Bladder microvascular endothelial cell (primary cell): ENCODE measurements around the gene KPNA5. TPM values are rescaled to one million over a fixed set of nuclear protein-coding genes. Genes with fewer than 3 reads are reported as not detected.

Experiments
- total RNA-seq: library from RNA; depleted of rRNA; stranded (reverse); fragments of >200 nt; gene quantifications from 2 replicates; pipeline ENCODE4 v1.2.3, GENCODE V29; 2014

Gene KPNA5
- total RNA-seq: 4.5 and 12.3 TPM in 2 replicates

GRCh38 chr6:116680880-116681672 is at the start of gene KPNA5:
Gene KPNA5 (plus strand): TSS chr6:116681211. CDS start chr6:116681335, 124 bp downstream.

GRCh38 chr6:116764961-116765841 is 84.2 kb downstream of the KPNA5 start, which contains the start of gene FAM162B:
Gene FAM162B (minus strand): TSS chr6:116765719. CDS start chr6:116765576, 143 bp downstream.

Other genes starting within 250 kb of the KPNA5 start
- gene CALHM6, start 219.8 kb upstream of the KPNA5 start, total RNA-seq: 0.50 and 1.3 TPM in 2 replicates
- 5.3 and 12.6 TPM in 2 replicates for gene CALHM5, start 169.6 kb upstream of the KPNA5 start, total RNA-seq
- gene TRAPPC3L, start 135.5 kb upstream of the KPNA5 start, total RNA-seq: under 0.01 and 0.19 TPM in 2 replicates
- gene CALHM4, start 127.5 kb upstream of the KPNA5 start, total RNA-seq: 0.25 and 0.97 TPM in 2 replicates
- gene RWDD1, start 109.7 kb upstream of the KPNA5 start, total RNA-seq: 13.0 and 16.1 TPM in 2 replicates
- gene RSPH4A, start 64.7 kb upstream of the KPNA5 start, total RNA-seq: 0.16 and 0.31 TPM in 2 replicates
- gene ZUP1, start 12.4 kb upstream of the KPNA5 start, total RNA-seq: 11.7 and 24.9 TPM in 2 replicates
- 0.16 and 3.5 TPM in 2 replicates for gene FAM162B, start 84.5 kb downstream of the KPNA5 start, total RNA-seq
- not detected in 2 replicates for gene GPRC6A, start 147.9 kb downstream of the KPNA5 start, total RNA-seq
- gene RFX6, start 196.0 kb downstream of the KPNA5 start, total RNA-seq: not detected in 2 replicates